IPS-18a (cell line): Measurements from ENCODE around the gene TMEM213.
"Not testable (repeated sequence)": the region's sequence is repeated elsewhere in the genome, so short reads cannot be mapped to it uniquely, and the experiment has no call there.

Experiments
- H3K27ac ChIP-seq: one replicate; pipeline ENCODE4 v1.5.1; 2013; ENCODE audit warnings: low read length
- H3K27me3 ChIP-seq: one replicate; pipeline ENCODE4 v1.6.1; 2013; ENCODE audit warnings: mild to moderate bottlenecking, low read length; ENCODE audit not compliant: control insufficient read depth, insufficient read depth
- H3K36me3 ChIP-seq: one replicate; pipeline ENCODE4 v1.6.1; 2013; ENCODE audit warnings: low read depth, low read length; ENCODE audit not compliant: control insufficient read depth
- H3K4me1 ChIP-seq: one replicate; pipeline ENCODE4 v1.6.1; 2013; ENCODE audit warnings: low read depth, low read length; ENCODE audit not compliant: control insufficient read depth
- H3K4me3 ChIP-seq: one replicate; pipeline ENCODE4 v1.5.1; 2013; ENCODE audit warnings: low read length
- H3K9ac ChIP-seq: one replicate; pipeline ENCODE4 v1.6.1; 2013; ENCODE audit warnings: mild to moderate bottlenecking, low read length, moderate library complexity
- H3K9me3 ChIP-seq: one replicate; pipeline ENCODE4 v1.6.1; 2013; ENCODE audit warnings: low read depth, low read length; ENCODE audit not compliant: control insufficient read depth

TMEM213 gene

DNA sequence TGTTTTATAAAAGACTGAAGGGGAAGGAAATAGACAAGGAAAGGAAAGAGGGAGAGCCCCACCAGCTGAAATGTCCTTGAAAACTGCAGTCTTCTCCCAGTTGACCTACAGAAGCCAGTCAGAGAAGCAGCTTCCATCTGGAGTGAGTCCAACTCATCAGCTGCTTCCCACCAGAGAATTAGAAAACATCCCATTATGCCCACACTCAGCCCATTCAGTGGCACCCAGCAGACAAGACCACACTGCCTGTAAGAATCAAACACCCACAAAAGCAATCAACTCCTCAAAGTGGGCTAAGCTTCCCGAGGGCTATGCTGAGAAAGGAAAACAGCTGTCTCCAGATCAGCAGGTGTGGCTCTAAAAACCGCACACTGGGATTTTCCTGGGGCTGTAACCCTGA lies 29.6 kb upstream of the TMEM213 start:
- no peak overlapping the region for H3K4me3 ChIP-seq
- no peak overlapping the region for H3K27ac ChIP-seq
- peaks cover under 1% of the 10 kb centered on the region for H3K4me1 ChIP-seq
- peaks cover 6% of the 10 kb centered on the region for H3K27me3 ChIP-seq
- no peaks in the 10 kb centered on the region for H3K36me3 ChIP-seq
- no peak overlapping the region for H3K9ac ChIP-seq
- no peaks in the 10 kb centered on the region for H3K9me3 ChIP-seq

DNA sequence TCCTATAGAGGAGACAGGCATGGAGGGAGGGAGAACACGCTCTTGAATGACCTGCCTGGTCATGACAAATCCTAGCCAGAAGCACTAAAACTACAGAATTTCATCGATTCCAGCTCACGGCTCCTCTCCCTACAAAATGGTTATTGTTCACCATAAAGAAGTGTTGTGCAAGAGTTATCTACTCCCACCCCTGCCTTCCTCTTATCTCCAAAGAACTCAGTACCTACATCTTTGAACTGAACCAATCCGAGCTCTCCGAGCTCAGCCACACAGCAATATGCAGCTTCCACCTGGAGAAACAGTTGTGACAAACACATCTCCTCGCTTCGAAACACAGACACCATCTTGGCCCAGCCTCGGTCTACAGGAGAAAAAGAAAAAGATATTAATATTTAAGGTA lies 26.9 kb upstream of the TMEM213 start:
- Histone ChIP-seq H3K4me3 (no peak overlapping the region), H3K9ac (no peak overlapping the region), H3K27me3 (peaks cover 6% of the 10 kb centered on the region), H3K4me1 (peaks cover 6% of the 10 kb centered on the region), H3K36me3 (no peaks in the 10 kb centered on the region), H3K27ac (no peak overlapping the region), H3K9me3 (no peaks in the 10 kb centered on the region)

DNA sequence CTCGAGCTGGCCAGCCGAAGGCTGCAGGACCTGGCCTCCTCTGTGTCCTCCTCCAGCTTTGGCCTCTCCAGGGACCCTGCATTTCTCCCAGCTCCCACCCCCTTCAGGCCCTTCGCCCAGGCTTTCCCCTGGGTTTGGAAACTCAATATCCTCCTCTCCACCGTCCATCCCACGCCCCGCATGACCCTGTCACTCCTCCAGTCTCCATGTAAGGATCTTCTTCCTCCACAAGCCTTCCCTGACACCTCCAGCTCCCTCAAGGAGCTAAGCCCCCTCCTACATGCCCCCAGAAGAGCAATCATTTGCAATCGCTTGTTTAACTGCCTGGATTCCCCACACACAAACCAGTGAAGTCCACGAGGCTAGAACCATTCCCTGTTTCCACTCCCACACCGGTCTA lies 24.6 kb upstream of the TMEM213 start:
- H3K36me3 ChIP-seq, result no peaks in the 10 kb centered on the region
- H3K4me3 ChIP-seq, result no peak overlapping the region
- no peaks in the 10 kb centered on the region for H3K9me3 ChIP-seq
- peaks cover 6% of the 10 kb centered on the region for H3K4me1 ChIP-seq
- H3K27me3 ChIP-seq, result peaks cover 6% of the 10 kb centered on the region
- H3K9ac ChIP-seq, result no peak overlapping the region
- no peak overlapping the region for H3K27ac ChIP-seq

GRCh38 chr7:138773817-138774216 lies 24.0 kb upstream of the TMEM213 start:
- Histone ChIP-seq H3K27me3 (peaks cover 6% of the 10 kb centered on the region), H3K4me1 (peaks cover 8% of the 10 kb centered on the region), H3K9ac (no peak overlapping the region), H3K36me3 (no peaks in the 10 kb centered on the region), H3K9me3 (no peaks in the 10 kb centered on the region), H3K4me3 (no peak overlapping the region), H3K27ac (no peak overlapping the region)

GRCh38 chr7:138776166-138776833 lies 21.5 kb upstream of the TMEM213 start:
- Histone ChIP-seq H3K27ac (no peak overlapping the region), H3K4me1 (peaks cover 8% of the 10 kb centered on the region), H3K9ac (no peak overlapping the region), H3K36me3 (no peaks in the 10 kb centered on the region), H3K9me3 (no peaks in the 10 kb centered on the region), H3K4me3 (no peak overlapping the region), H3K27me3 (peaks cover 6% of the 10 kb centered on the region)

GRCh38 chr7:138781004-138781403 lies 16.8 kb upstream of the TMEM213 start:
- Histone ChIP-seq H3K4me3 (no peak overlapping the region), H3K27ac (no peak overlapping the region), H3K36me3 (no peaks in the 10 kb centered on the region), H3K4me1 (peaks cover 3% of the 10 kb centered on the region), H3K9me3 (no peaks in the 10 kb centered on the region), H3K9ac (no peak overlapping the region), H3K27me3 (no peaks in the 10 kb centered on the region)

DNA sequence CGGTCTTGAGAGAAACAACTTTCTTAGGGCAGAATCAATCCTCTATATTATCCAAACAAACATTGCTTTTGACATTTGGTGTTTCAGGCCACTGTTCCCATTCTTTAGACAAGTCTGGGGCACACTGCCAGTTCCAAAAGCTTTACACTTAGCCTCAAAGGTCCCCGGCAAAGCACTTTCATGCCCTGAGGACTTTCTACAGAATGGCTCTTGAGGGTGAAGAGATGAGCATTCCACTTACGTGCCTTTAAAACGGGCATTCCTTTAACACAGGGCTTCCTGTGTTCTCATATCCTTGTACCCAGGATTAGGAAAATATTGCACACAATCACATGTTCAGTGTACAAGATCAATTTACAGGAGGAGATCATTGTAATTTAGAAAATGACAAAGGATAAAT lies 13.1 kb upstream of the TMEM213 start:
- no peaks in the 10 kb centered on the region for H3K36me3 ChIP-seq
- H3K27me3 ChIP-seq, result no peaks in the 10 kb centered on the region
- H3K4me3 ChIP-seq, result no peak overlapping the region

GRCh38 chr7:138785587-138786437 lies 12.0 kb upstream of the TMEM213 start:
- Histone ChIP-seq H3K27me3 (no peaks in the 10 kb centered on the region), H3K9ac (no peak overlapping the region), H3K4me3 (no peak overlapping the region), H3K9me3 (no peaks in the 10 kb centered on the region), H3K36me3 (no peaks in the 10 kb centered on the region), H3K4me1 (no peaks in the 10 kb centered on the region), H3K27ac (no peak overlapping the region)

More for the DNA sequence above, 13.1 kb upstream of the TMEM213 start:
- H3K9me3 ChIP-seq, result no peaks in the 10 kb centered on the region
- H3K4me1 ChIP-seq, result no peaks in the 10 kb centered on the region
- no peak overlapping the region for H3K9ac ChIP-seq
- H3K27ac ChIP-seq, result no peak overlapping the region

DNA sequence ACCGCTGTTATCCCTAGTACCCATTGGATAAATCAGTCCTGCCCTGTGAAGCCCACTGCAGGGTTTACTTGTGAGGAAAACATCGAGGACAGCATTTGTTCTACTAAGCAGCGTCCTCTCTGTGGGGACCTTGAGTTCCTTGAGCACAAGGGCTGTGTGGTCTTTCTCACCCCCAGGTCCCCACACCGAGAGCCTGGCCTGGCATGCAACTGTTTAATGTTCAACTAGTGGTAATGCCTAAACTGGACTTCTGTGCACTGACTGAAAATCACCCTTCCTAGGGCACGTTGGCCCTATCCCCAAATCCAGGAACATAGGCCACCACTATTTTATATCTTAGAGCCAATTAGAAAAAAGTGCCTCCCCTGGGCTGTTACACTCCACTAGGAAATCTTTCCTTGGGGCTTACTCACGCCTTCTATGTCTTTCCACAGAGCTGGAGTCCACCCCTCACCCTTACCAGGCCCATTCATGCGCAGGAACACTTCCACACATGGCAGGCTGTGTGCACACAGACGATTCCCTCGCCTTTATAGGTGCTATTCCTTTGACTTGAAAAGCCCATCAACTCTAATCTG lies 1.7 kb upstream of the TMEM213 start:
- Histone ChIP-seq H3K36me3 (no peaks in the 10 kb centered on the region), H3K9me3 (no peaks in the 10 kb centered on the region), H3K4me1 (peaks cover 14% of the 10 kb centered on the region)

GRCh38 chr7:138797046-138797445 lies 748 bp upstream of the TMEM213 start:
- not testable (repeated sequence) for H3K4me3 ChIP-seq, H3K27ac ChIP-seq, H3K36me3 ChIP-seq, H3K27me3 ChIP-seq, H3K9ac ChIP-seq, H3K9me3 ChIP-seq
- peaks cover 14% of the 10 kb centered on the region for H3K4me1 ChIP-seq

More for the DNA sequence above, 1.7 kb upstream of the TMEM213 start:
- Histone ChIP-seq H3K4me3 (no peak overlapping the region), H3K9ac (no peak overlapping the region), H3K27ac (no peak overlapping the region), H3K27me3 (peaks cover 10% of the 10 kb centered on the region)

DNA sequence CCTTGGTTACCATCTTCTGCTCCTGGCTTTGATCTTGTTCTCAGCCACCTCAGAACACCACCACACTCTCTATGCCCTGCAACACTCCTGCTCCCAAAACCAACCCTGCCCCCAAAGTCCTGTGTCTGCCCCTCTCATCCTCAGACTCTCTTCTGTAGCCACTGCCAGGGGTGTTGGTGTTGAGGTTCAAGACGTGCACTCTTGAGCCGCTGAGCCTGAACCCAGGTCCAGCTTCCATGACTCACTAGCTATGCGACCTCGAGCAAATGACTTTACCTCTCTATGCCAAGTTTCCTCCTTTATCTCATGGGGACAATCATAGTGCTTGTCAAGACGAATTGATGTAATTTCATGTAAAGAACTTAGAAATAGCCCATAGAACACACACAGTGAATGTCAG lies 1.0 kb downstream of the TMEM213 start:
- Histone ChIP-seq H3K27me3 (peaks cover 10% of the 10 kb centered on the region), H3K9ac (no peak overlapping the region), H3K27ac (no peak overlapping the region), H3K4me3 (no peak overlapping the region), H3K9me3 (no peaks in the 10 kb centered on the region), H3K4me1 (peaks cover 14% of the 10 kb centered on the region), H3K36me3 (no peaks in the 10 kb centered on the region)
